GM12872 (cell line): ENCODE measurements around the gene WDFY2.

ENCODE experiments used
- TF ChIP-seq, protein P1 (sequence below): IDR thresholded peaks from 3 replicates; pipeline ENCODE4 v1.5.1; 2011; ENCODE audit warnings: low read depth, mild to moderate bottlenecking, low read length, moderate library complexity; ENCODE audit not compliant: insufficient read depth

The WDFY2 gene

DNA sequence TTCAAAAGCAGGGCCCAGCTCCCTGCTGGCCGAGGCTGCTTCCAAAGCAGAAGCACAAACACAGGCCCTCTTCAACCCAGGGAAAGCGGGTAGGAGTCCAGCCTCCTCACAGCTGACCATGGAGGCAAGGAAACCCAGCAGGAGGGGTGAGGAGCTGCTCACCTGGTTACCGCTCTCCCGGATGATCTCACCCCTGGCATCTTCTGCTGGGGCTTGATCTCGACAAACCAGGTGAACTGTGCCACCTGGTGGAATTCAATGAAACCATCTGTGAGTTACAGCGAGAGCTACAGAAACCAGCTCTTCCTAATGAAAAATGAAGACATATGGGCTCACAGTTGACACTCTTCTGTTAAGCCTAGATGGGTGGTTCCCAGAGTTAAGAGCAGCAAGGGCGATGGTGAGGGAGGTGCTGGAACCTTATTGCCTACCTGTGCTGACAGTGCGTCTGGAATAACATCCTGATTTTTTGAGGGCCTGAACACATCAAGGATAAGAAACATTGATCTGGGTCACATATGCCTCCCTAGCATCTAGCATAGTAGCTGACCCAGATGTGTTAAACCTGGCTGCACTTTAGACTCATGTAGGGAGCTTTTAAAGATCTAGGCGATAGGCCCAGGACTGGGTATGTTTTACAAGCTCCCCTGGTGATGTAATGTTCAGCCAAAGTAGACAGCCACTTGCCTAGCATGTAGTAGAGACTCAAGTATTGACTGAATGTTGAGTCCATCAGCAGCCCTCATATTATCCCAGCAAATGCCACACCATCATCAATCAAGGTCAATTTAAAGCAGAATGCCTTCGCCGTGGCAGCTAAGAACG lies 213.6 kb downstream of the WDFY2 start:
- TF ChIP-seq, protein P1, sequence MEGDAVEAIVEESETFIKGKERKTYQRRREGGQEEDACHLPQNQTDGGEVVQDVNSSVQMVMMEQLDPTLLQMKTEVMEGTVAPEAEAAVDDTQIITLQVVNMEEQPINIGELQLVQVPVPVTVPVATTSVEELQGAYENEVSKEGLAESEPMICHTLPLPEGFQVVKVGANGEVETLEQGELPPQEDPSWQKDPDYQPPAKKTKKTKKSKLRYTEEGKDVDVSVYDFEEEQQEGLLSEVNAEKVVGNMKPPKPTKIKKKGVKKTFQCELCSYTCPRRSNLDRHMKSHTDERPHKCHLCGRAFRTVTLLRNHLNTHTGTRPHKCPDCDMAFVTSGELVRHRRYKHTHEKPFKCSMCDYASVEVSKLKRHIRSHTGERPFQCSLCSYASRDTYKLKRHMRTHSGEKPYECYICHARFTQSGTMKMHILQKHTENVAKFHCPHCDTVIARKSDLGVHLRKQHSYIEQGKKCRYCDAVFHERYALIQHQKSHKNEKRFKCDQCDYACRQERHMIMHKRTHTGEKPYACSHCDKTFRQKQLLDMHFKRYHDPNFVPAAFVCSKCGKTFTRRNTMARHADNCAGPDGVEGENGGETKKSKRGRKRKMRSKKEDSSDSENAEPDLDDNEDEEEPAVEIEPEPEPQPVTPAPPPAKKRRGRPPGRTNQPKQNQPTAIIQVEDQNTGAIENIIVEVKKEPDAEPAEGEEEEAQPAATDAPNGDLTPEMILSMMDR: peak; percentile 60

DNA sequence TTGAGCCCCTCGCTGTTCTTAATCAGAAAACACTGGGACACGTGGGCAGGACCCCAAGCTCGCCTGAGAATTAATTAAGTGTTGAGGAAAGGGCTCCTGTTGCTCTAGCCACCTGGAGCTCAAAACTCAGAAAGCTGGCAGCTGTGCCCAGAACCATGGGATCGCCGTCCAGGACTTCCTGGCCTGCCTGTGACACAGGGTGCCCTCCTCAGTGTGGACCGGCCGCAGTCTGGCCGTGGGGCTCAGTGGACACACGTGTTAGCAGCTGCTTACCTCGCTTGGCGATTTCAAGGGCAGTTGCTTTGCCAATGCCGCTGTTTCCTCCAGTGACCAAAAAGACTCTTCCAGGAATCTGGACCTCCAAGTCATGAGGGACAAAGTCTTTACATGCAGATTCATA lies 215.0 kb downstream of the WDFY2 start:
- TF ChIP-seq, protein P1: no peak

DNA sequence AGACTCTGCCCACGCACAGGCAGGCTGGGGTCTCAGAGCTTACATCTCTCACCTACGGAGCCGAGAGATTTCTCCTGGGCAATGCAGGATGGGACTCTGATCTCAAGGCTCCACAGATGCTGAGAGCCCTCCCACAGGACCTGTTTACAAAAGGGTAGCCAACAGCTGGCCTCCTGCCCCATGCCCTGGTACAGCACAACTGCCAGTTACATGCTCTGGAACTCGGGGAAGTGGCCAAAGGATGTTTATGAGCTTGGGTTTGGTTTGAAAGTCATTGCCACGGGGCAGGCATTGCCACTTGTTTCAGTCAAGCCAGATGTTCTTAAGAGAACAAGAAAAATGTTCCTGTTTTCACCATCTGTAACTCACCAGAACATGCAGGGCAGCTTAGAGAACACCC lies 216.2 kb downstream of the WDFY2 start:
- TF ChIP-seq, protein P1: no peak

DNA sequence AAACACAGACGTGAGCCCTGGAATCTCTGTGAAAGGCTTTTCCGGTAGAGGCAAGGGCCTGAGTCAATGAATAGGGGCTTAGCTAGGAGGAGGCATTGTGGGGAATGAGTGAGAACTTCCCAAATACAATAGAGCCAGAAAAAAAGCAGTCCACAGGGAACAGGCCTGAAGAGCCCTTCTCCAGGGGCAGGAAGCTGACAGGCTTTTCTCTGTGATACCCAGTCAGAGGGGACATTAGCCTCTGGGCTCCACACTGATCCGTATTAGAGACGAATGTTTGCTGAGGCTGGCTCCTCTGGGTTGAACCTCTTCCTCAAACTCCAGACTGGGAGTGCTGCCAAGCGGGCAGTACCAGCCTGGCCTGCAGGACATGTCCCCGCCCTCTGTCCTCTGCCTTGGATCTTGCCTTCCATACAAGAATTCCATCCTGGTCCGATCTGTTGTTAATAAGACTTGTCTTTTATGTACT lies 217.4 kb downstream of the WDFY2 start:
- TF ChIP-seq, protein P1: no peak

DNA sequence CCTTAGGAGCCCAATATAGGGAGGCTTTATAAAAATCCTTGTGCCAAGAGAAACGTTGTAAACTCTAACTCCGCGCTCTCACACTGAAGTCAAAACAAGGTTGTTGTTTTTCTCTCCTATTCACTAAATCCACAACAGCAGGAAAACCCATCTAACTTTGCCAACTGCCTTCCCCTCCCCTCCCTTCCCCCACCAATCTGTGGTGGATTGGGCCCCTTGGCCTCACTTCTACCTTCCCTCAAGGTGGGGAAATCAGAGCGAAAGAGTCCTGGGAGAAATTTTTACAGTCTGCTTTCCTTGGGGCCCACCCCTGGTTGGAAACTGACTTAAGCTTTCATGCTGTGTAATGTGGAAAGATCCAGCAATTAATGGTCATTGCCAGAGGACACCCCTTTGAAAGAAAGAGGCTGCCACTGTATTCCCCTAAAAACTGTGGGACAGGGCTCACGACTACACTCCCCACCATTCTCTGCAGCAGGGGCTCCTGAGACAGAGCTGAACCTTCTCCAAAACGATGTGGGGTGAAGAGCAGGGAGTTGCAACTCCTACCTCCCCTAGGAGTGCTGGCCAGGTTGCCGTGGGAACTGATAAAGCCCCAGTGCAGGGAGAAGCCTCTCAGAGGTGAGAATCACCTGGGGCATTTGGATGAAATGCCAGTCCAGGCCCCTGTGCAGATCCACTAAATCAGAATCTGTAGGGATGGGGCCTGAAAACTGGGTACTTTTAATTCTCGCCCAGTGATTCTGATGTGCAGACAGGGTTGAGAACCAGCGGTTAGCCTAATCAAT lies 218.6 kb downstream of the WDFY2 start:
- TF ChIP-seq, protein P1: no peak

DNA sequence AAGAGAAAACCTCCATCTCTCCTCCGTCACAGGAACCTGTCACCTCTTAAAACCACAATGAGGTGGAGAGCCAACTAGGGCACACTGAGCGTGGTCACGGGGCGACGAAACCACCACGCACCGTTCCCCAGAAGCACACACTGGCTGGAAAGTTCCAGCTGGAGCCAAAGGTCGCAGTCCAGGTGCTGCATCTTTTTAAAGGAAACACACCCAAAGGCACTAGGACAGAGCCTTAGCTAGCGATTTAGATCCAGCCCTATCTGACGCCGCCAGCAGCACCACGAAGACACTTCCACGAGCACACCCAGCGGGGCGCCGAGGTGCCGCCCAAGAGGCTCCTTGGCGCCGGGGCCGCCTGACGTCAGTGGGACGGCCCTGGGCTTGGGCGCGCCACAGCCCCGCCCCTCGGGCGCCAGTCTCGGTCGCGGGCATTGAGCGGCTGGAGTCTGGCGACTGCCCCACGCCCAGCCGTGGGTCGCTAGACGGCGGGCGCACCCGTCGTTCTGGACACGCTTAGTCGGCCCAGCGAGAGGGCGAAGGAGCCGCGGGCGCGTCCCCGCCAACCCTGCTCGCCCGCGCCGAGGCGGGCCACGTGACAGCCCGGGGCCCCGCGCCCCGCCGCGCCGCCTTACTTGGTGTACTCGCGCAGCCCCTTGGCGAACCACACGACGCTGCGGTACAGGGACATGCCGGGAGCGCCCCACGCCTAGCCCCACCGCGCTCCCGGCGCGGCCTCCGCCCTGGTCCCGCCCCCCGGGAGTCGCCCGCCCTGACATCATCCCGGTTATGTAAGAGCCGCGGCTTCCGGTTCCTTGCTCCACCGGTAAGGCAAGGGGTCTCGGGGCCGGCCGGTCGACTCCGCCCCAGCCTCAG lies 219.4 kb downstream of the WDFY2 start, which contains the start of gene DHRS12:
DHRS12 (minus strand) TSS at position 742 of the 873 bp plus-strand sequence. CDS start 4,504 bp downstream, outside the sequence.
- TF ChIP-seq, protein P1: peak; percentile 28; the same call in 1 of the 3 replicates
